C4-2B (cell line): ENCODE results near the gene SDR39U1.

Source experiments
- H3K27ac ChIP-seq: fragments of 450-650 bp; 2 replicates; pipeline ENCODE4 v1.5.1; 2017
- ZFX ChIP-seq: fragments of 450-650 bp; IDR thresholded peaks from 2 replicates; pipeline ENCODE4 v1.6.1; 2017
- TF ChIP-seq, protein P1 (sequence below): fragments of 450-650 bp; conservative IDR thresholded peaks from 2 replicates; pipeline ENCODE4 v1.5.1; 2017; ENCODE audit warnings: mild to moderate bottlenecking

SDR39U1 gene

DNA sequence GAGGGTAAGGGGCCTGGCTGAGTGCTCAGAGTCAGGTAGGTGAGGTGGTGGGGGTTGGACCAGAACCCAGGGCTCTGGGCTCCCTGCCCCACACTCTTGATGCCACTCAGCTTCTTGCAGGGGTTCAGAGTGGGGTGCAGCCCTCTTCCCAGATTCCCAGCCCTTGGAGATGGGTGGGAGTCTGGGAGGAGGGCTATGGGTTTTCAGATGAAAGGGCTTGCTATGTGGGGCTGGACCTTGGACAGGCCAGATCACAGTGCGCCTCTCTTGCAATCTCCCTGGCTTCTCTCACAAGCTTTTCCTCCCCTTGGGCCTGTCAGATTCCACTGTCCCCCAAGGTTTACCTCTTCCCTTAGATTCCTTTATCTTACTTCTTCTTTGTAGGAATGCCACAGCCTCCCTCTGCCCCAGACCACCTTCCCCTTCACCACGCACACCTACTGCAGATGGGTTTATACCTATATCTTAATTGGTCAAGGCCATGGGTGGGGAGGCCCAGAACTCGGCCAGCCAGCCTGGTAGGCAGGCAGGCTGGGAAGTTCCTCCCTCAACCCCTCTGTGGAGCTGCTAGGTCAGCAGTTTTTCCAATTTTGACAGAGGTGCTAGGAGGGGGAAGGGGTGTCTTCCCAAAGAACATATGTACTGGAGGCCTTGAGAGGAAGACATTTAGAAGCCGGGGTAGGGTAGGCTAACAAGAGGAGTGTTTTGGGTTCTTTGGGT lies 42.4 kb downstream of the SDR39U1 start:
- no peak overlapping the region for H3K27ac ChIP-seq
- no peak for TF ChIP-seq ZFX
- TF ChIP-seq, protein P1, sequence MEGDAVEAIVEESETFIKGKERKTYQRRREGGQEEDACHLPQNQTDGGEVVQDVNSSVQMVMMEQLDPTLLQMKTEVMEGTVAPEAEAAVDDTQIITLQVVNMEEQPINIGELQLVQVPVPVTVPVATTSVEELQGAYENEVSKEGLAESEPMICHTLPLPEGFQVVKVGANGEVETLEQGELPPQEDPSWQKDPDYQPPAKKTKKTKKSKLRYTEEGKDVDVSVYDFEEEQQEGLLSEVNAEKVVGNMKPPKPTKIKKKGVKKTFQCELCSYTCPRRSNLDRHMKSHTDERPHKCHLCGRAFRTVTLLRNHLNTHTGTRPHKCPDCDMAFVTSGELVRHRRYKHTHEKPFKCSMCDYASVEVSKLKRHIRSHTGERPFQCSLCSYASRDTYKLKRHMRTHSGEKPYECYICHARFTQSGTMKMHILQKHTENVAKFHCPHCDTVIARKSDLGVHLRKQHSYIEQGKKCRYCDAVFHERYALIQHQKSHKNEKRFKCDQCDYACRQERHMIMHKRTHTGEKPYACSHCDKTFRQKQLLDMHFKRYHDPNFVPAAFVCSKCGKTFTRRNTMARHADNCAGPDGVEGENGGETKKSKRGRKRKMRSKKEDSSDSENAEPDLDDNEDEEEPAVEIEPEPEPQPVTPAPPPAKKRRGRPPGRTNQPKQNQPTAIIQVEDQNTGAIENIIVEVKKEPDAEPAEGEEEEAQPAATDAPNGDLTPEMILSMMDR: no peak

DNA sequence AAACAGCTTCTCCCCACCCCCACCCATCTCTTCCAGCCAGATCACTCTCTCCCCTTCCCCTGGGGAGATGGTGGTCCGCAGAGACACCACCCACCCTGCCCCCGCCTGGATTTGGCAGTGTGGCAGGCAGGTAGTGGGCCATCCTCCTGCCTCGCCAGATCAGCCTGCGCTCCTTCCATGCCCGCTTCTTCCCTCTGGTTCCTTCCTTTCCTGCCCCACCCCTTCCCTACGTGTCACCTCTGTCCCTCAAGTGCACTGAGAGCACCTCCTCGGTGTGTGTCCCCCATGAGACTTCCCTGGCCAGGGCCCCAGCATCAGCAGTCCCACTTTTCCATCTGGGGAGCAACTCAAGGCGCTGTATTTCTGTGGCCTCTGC lies 43.1 kb downstream of the SDR39U1 start:
- TF ChIP-seq, protein P1: no peak
- no peak for TF ChIP-seq ZFX

DNA sequence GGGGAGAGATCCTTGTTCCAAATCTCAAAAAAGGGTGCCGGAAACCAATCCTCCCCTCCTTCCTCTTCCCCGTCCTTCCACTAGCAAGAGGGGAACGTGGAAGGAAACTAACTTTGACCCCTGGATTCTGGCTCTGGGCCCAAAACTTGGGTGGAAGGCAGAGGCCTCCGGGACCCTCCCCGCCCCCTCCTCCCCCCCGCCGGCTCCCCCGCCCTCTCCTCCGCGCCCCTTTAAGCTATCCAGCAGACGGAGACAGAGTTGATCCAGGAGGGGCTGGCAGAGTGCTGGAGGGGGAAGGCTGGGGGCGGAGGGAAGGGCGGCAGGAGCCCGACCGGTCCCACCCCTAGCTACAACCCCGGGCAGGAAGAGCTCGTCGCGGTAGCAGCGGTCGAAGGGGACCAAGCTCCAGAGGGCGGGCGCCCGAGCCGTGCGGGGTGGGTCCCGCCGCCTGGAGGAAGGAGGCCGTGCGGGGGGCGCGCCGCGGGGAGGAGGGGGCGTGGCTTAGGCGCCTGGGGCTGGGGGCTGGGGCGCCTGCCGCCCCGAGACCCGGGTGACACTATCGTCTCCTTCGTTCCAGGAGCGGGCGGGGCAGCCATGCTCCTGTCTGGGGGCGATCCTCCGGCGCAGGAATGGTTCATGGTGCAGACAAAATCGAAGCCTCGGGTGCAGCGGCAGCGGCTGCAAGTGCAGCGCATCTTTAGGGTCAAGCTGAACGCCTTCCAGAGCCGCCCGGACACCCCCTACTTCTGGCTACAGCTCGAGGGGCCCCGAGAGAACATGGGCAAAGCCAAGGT lies 43.7 kb downstream of the SDR39U1 start, which contains the start of gene NYNRIN:
Gene NYNRIN, plus strand, starts transcription at position 351 of the 794 bp plus-strand sequence. Its CDS starts 244 bp downstream, at position 595.
- H3K27ac ChIP-seq: no peak within 1 kb of the TSS
- TF ChIP-seq, protein P1: no peak
- TF ChIP-seq ZFX: no peak

More for the DNA sequence above, 43.1 kb downstream of the SDR39U1 start:
- no peak overlapping the region for H3K27ac ChIP-seq

DNA sequence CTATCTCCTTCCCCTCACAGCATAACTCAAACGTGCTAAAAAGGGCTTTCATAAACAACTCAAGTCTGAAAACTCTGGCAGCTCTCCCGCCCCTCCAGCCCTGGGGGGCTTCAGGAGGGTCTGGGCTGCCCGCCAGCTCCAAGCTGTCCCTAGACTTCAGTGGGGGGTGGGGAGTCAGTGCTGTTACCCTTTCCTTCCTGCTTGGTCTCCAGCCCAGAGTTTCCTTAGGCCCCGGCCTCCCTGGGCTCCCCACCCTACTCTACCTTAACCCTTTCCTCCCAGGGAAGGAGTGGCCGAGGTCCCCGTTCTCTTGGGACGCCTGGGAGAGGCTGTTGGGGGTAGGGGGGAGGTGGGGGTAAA lies 44.3 kb downstream of the SDR39U1 start:
- H3K27ac ChIP-seq: no peak overlapping the region
- no peak for TF ChIP-seq ZFX
- TF ChIP-seq, protein P1: no peak

DNA sequence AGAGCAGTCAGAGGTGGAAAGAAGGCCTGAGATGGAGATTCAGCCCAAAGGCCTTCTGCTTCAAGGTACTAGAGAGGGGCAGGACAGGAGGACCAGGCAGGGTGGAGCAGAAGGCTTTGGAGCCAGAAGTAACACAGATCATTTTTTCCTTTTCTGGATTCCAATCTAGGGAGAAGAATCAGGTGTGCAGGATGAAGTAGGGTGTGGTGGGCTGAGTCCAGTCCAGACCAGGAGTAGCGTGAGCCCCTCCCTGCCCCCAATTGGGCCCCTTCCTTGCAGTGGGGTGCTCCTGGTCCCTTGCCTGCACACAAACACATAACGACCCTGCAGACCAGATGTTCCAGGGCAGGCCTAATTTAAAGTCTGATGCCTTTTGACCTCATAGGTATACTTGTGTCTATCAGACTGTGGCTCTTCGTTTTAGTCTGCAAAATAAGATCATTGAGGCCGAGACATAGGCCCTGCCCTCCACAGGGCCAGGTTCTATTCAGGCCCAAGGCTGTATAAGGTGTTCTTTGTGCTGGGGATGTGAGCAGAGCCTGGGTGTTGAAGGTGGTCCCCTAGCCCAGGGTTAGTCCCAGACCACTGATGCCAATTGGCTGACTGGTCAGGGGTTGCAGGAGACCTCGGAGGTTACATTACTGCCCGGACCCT lies 44.8 kb downstream of the SDR39U1 start:
- no peak overlapping the region for H3K27ac ChIP-seq
- TF ChIP-seq, protein P1: no peak
- no peak for TF ChIP-seq ZFX

DNA sequence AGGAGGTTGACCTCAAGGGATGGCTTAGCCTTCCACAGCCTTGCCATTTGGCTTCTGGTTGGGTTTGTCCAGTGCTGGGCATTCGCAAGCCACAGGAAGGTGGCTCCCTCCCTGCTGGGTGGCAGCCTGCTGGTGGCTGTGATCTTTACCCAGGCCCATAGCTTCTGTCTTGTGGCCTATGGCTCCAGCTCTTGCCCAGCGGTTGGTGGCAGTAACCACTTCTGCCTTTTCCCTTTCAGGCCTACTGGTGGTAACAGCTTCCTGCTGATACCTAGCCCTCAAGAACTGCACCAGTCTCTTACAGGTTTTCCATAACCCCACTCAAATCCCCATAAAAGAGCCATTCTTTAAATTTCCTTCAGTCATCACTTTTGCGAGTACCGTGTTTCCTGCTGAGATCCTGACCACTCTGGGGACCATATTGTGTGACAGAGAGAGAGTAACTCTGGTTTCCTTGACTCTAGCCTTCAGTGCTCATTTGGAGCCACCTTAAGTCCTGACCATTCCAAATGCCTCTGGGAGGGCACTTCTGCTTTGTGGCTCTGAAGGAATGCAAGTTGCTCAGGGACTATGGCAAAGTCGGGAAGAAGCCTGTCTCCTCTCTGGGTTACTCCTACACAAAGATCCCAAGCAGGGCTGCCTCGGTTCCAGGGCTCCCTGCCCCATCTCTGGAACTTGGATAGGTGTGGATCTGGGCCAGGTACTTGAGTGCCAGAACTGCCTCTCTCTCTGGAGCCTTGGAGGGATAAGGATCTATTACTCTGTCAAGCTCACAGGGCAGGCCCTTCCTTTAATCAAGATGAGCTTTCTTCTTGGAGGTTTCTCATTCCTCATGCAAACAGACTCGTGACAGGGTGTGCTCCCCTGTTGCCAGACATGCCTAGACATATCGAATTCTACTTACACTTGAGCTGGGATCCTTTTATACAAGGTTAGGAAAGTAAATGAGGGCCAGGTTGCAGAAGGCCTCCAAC lies 46.7 kb downstream of the SDR39U1 start:
- no peak overlapping the region for H3K27ac ChIP-seq
- no peak for TF ChIP-seq ZFX
- TF ChIP-seq, protein P1: no peak
